H1 (cell line): ENCODE results near the gene MGST3. TPM values are rescaled to one million over a fixed set of nuclear protein-coding genes. Genes with fewer than 3 reads are reported as not detected.

ENCODE experiments used
- EP300 ChIP-seq, 2 experiments: IDR thresholded peaks; 1 replicate in 1 of 2; 2 replicates in 1 of 2; pipeline ENCODE4 v1.6.1; 2011 to 2012; ENCODE audit warnings: low read depth in 2 of 2, low read length in 2 of 2, mild to moderate bottlenecking in 2 of 2, borderline replicate concordance in 1 of 2, inconsistent platforms in 1 of 2, moderate library complexity in 1 of 2
- MAFK ChIP-seq: IDR thresholded peaks from 2 replicates; pipeline ENCODE4 v1.6.1; 2012; ENCODE audit warnings: low read depth, mild to moderate bottlenecking, improper control_type of control experiment, low read length
- PHF8 ChIP-seq: fragments of 200-600 bp; sonication (generic); conservative IDR thresholded peaks from 2 replicates; pipeline ENCODE4 v1.7.1; 2012; ENCODE audit warnings: low read depth, mild to moderate bottlenecking, inconsistent platforms, low read length, moderate library complexity
- SUZ12 ChIP-seq: fragments of 200-600 bp; sonication (generic); IDR thresholded peaks from 2 replicates; pipeline ENCODE4 v1.6.1; 2012; ENCODE audit warnings: mild to moderate bottlenecking, inconsistent platforms, low read length, moderate library complexity, mixed read lengths
- TCF12 ChIP-seq: IDR thresholded peaks from 2 replicates; pipeline ENCODE4 v1.6.1; 2011; ENCODE audit warnings: low read depth, mild to moderate bottlenecking, low read length
- polyA plus RNA-seq, 7 experiments: library from polyadenylated mRNA; depleted of rRNA in 3 of 7; stranded (reverse) in 5 of 7; unstranded in 2 of 7; fragments of >200 nt in 5 of 7; fragments of 200-250 nt in 2 of 7; gene quantifications; 1 replicate in 5 of 7; 2 replicates in 1 of 7; 4 replicates in 1 of 7; pipeline versions ENCODE4 v1.2.1 to v1.2.3, GENCODE V29; 2011 to 2013; ENCODE audit warnings: missing spikeins in 2 of 7, mixed read lengths in 2 of 7
- total RNA-seq: library from RNA; stranded (reverse); fragmentation: NEBNext Ultra II Directional; extraction: Animal tissue kit (Norgen Biotek cat#: 25700); gene quantifications from 2 replicates; pipeline ENCODE4 v1.2.1, GENCODE V29; 2021
- TF ChIP-seq, protein P1 (sequence below): IDR thresholded peaks from 2 replicates; pipeline ENCODE4 v1.6.1; 2012; ENCODE audit warnings: low read length, inconsistent platforms

Gene MGST3
- total and polyA plus RNA-seq, 2 of the 8 experiments (the other 6 are each of a cell fraction or from before 2014, with no cell fraction given): 124 to 257 TPM

DNA sequence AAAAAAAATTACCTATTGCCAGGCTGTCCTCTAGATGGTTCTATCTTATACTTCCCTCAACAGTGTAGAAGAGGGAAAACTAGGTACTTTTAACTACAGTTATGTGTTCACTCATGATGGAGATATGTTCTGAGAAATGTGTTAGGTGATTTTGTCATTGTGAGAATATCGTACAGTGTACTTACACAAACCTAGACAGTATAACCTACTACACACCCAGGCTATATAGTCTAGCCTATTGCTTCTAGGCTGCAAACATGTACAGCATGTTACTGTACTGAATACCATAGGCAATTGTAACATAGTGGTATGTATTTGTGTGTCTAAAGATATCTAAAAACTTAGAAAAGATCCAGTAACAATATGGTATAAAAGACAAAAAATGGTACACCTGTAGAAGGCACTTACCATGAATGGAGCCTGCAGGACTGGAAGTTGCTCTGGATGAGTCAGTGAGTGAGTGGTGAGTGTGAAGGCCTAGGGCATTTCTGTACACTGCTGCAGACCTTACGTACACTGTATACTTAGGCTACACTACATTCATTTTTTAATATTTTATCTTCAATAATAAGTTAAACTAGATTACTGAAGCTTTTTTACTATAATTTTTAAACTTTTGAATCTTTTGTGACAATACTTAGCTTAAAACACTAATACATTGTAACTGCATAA, 13.2 kb downstream of the MGST3 start (continued):
- TF ChIP-seq, protein P1, sequence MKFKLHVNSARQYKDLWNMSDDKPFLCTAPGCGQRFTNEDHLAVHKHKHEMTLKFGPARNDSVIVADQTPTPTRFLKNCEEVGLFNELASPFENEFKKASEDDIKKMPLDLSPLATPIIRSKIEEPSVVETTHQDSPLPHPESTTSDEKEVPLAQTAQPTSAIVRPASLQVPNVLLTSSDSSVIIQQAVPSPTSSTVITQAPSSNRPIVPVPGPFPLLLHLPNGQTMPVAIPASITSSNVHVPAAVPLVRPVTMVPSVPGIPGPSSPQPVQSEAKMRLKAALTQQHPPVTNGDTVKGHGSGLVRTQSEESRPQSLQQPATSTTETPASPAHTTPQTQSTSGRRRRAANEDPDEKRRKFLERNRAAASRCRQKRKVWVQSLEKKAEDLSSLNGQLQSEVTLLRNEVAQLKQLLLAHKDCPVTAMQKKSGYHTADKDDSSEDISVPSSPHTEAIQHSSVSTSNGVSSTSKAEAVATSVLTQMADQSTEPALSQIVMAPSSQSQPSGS: no peak
- TF ChIP-seq TCF12 (no peak), SUZ12 (no peak), PHF8 (no peak), EP300 (IDR thresholded peaks at IDR 0.05; ENCODE audit: borderline replicate concordance in 1 of 2, low read depth in 2 of 2, low read length in 2 of 2) (no peak), MAFK (no peak)
- TF ChIP-seq, all 59 proteins: peak for 0
